A549 (cell line): Measurements from ENCODE around the gene DNASE2. TPM values are rescaled to one million over a fixed set of nuclear protein-coding genes. Genes with fewer than 3 reads are reported as not detected.

Source experiments
- polyA plus RNA-seq, 4 experiments: library from polyadenylated mRNA; depleted of rRNA in 3 of 4; stranded (reverse); fragments of >200 nt; fragmentation: RNase III in 1 of 4; extraction: RNeasy Plus Mini Kit Qiagen cat#74134 plus additional on column Dnase treatment in 1 of 4; gene quantifications; 2 replicates in 3 of 4; 3 replicates in 1 of 4; pipeline ENCODE4 v1.2.3, GENCODE V29; 2011 to 2017
- small RNA-seq, 6 experiments: library from RNA; depleted of rRNA; stranded (forward); fragments of <200 nt; gene quantifications; one replicate each; pipeline ENCODE3, GENCODE V24; 2012

Gene DNASE2
- polyA plus RNA-seq, 2 of the 4 experiments (the other 2 are of a cell fraction), result 15.7 to 24.9 TPM

Small RNA genes lying within 50 kb of the gene (small RNA-seq; reads per million reads assigned to genes)
- gene MIR5695 (0 to 1.2 (median 0) reads per million in 6 experiments), gene MIR6794 (0 reads per million in 6 experiments)

Other genes with a start within 250 kb of the DNASE2 start
- gene MAN2B1, start 214.7 kb downstream of the DNASE2 start, polyA plus RNA-seq (2011; rRNA removed), result 13.0 and 14.4 TPM in 2 replicates
- 15.4 to 16.3 TPM (median 15.9 TPM) in 3 replicates for gene MAN2B1, start 214.7 kb downstream of the DNASE2 start, polyA plus RNA-seq (2017; fragmentation: RNase III; extraction: RNeasy Plus Mini Kit Qiagen cat#74134 plus additional on column Dnase treatment)
- 4.3 and 4.8 TPM in 2 replicates for gene WDR83, start 214.6 kb downstream of the DNASE2 start, polyA plus RNA-seq (2011; rRNA removed)
- gene WDR83, start 214.6 kb downstream of the DNASE2 start, polyA plus RNA-seq (2017; fragmentation: RNase III; extraction: RNeasy Plus Mini Kit Qiagen cat#74134 plus additional on column Dnase treatment), result 11.1 to 13.7 TPM (median 11.4 TPM) in 3 replicates
- 63.7 and 71.9 TPM in 2 replicates for gene DHPS, start 199.6 kb downstream of the DNASE2 start, polyA plus RNA-seq (2011; rRNA removed)
- gene DHPS, start 199.6 kb downstream of the DNASE2 start, polyA plus RNA-seq (2017; fragmentation: RNase III; extraction: RNeasy Plus Mini Kit Qiagen cat#74134 plus additional on column Dnase treatment), result 55.3 to 58.3 TPM (median 57.8 TPM) in 3 replicates
- gene GNG14, start 193.5 kb downstream of the DNASE2 start, polyA plus RNA-seq (2011; rRNA removed), result not detected in 2 replicates
- not detected in 3 replicates for gene GNG14, start 193.5 kb downstream of the DNASE2 start, polyA plus RNA-seq (2017; fragmentation: RNase III; extraction: RNeasy Plus Mini Kit Qiagen cat#74134 plus additional on column Dnase treatment)
- gene FBXW9, start 184.8 kb downstream of the DNASE2 start, polyA plus RNA-seq (2011; rRNA removed), result 5.7 and 6.9 TPM in 2 replicates
- 7.3 to 8.1 TPM (median 8.0 TPM) in 3 replicates for gene FBXW9, start 184.8 kb downstream of the DNASE2 start, polyA plus RNA-seq (2017; fragmentation: RNase III; extraction: RNeasy Plus Mini Kit Qiagen cat#74134 plus additional on column Dnase treatment)
- gene TNPO2, start 157.5 kb downstream of the DNASE2 start, polyA plus RNA-seq (2011; rRNA removed), result 33.7 and 38.0 TPM in 2 replicates
- 39.8 to 42.5 TPM (median 41.0 TPM) in 3 replicates for gene TNPO2, start 157.5 kb downstream of the DNASE2 start, polyA plus RNA-seq (2017; fragmentation: RNase III; extraction: RNeasy Plus Mini Kit Qiagen cat#74134 plus additional on column Dnase treatment)
- 105 and 137 TPM in 2 replicates for gene TRIR, start 146.8 kb downstream of the DNASE2 start, polyA plus RNA-seq (2011; rRNA removed)
- 144 to 154 TPM (median 152 TPM) in 3 replicates for gene TRIR, start 146.8 kb downstream of the DNASE2 start, polyA plus RNA-seq (2017; fragmentation: RNase III; extraction: RNeasy Plus Mini Kit Qiagen cat#74134 plus additional on column Dnase treatment)
- 84.9 and 87.0 TPM in 2 replicates for gene GET3, start 144.0 kb downstream of the DNASE2 start, polyA plus RNA-seq (2011; rRNA removed)
- 82.7 to 96.7 TPM (median 91.7 TPM) in 3 replicates for gene GET3, start 144.0 kb downstream of the DNASE2 start, polyA plus RNA-seq (2017; fragmentation: RNase III; extraction: RNeasy Plus Mini Kit Qiagen cat#74134 plus additional on column Dnase treatment)
- not detected in 2 replicates for gene BEST2, start 129.7 kb downstream of the DNASE2 start, polyA plus RNA-seq (2011; rRNA removed)
- not detected in 3 replicates for gene BEST2, start 129.7 kb downstream of the DNASE2 start, polyA plus RNA-seq (2017; fragmentation: RNase III; extraction: RNeasy Plus Mini Kit Qiagen cat#74134 plus additional on column Dnase treatment)
- gene HOOK2, start 105.9 kb downstream of the DNASE2 start, polyA plus RNA-seq (2011; rRNA removed), result 8.3 and 10.1 TPM in 2 replicates
- 18.5 to 24.6 TPM (median 21.5 TPM) in 3 replicates for gene HOOK2, start 105.9 kb downstream of the DNASE2 start, polyA plus RNA-seq (2017; fragmentation: RNase III; extraction: RNeasy Plus Mini Kit Qiagen cat#74134 plus additional on column Dnase treatment)
- gene JUNB, start 90.0 kb downstream of the DNASE2 start, polyA plus RNA-seq (2011; rRNA removed), result 72.5 and 94.7 TPM in 2 replicates
- 47.2 to 57.7 TPM (median 55.6 TPM) in 3 replicates for gene JUNB, start 90.0 kb downstream of the DNASE2 start, polyA plus RNA-seq (2017; fragmentation: RNase III; extraction: RNeasy Plus Mini Kit Qiagen cat#74134 plus additional on column Dnase treatment)
- 0.48 and 0.57 TPM in 2 replicates for gene PRDX2, start 79.6 kb downstream of the DNASE2 start, polyA plus RNA-seq (2011; rRNA removed)
- gene PRDX2, start 79.6 kb downstream of the DNASE2 start, polyA plus RNA-seq (2017; fragmentation: RNase III; extraction: RNeasy Plus Mini Kit Qiagen cat#74134 plus additional on column Dnase treatment), result 0.49 to 0.91 TPM (median 0.84 TPM) in 3 replicates
- gene THSD8, start 79.4 kb downstream of the DNASE2 start, polyA plus RNA-seq (2011; rRNA removed), result 4.9 and 10.7 TPM in 2 replicates
- not detected in 3 replicates for gene THSD8, start 79.4 kb downstream of the DNASE2 start, polyA plus RNA-seq (2017; fragmentation: RNase III; extraction: RNeasy Plus Mini Kit Qiagen cat#74134 plus additional on column Dnase treatment)
- gene RNASEH2A, start 74.9 kb downstream of the DNASE2 start, polyA plus RNA-seq (2011; rRNA removed), result 27.2 and 37.2 TPM in 2 replicates
- gene RNASEH2A, start 74.9 kb downstream of the DNASE2 start, polyA plus RNA-seq (2017; fragmentation: RNase III; extraction: RNeasy Plus Mini Kit Qiagen cat#74134 plus additional on column Dnase treatment), result 40.7 to 45.5 TPM (median 41.7 TPM) in 3 replicates
- 0.09 TPM in 1 of 2 replicates, not detected in the other for gene RTBDN, start 46.9 kb downstream of the DNASE2 start, polyA plus RNA-seq (2011; rRNA removed)
- gene RTBDN, start 46.9 kb downstream of the DNASE2 start, polyA plus RNA-seq (2017; fragmentation: RNase III; extraction: RNeasy Plus Mini Kit Qiagen cat#74134 plus additional on column Dnase treatment), result 0.14 to 0.36 TPM (median 0.25 TPM) in 3 replicates
- 1.4 and 1.8 TPM in 2 replicates for gene MAST1, start 42.9 kb downstream of the DNASE2 start, polyA plus RNA-seq (2011; rRNA removed)
- 1.8 to 3.0 TPM (median 2.2 TPM) in 3 replicates for gene MAST1, start 42.9 kb downstream of the DNASE2 start, polyA plus RNA-seq (2017; fragmentation: RNase III; extraction: RNeasy Plus Mini Kit Qiagen cat#74134 plus additional on column Dnase treatment)
- gene KLF1, start 5.8 kb upstream of the DNASE2 start, polyA plus RNA-seq (2011; rRNA removed), result not detected in 2 replicates
- not detected in 3 replicates for gene KLF1, start 5.8 kb upstream of the DNASE2 start, polyA plus RNA-seq (2017; fragmentation: RNase III; extraction: RNeasy Plus Mini Kit Qiagen cat#74134 plus additional on column Dnase treatment)
- 8.0 and 8.8 TPM in 2 replicates for gene GCDH, start 9.7 kb upstream of the DNASE2 start, polyA plus RNA-seq (2011; rRNA removed)
- gene GCDH, start 9.7 kb upstream of the DNASE2 start, polyA plus RNA-seq (2017; fragmentation: RNase III; extraction: RNeasy Plus Mini Kit Qiagen cat#74134 plus additional on column Dnase treatment), result 14.9 to 18.8 TPM (median 15.2 TPM) in 3 replicates
- gene SYCE2, start 37.8 kb upstream of the DNASE2 start, polyA plus RNA-seq (2011; rRNA removed), result 0.13 and 0.41 TPM in 2 replicates
- 0.25 to 0.40 TPM (median 0.39 TPM) in 3 replicates for gene SYCE2, start 37.8 kb upstream of the DNASE2 start, polyA plus RNA-seq (2017; fragmentation: RNase III; extraction: RNeasy Plus Mini Kit Qiagen cat#74134 plus additional on column Dnase treatment)
- 18.1 and 20.1 TPM in 2 replicates for gene FARSA, start 52.3 kb upstream of the DNASE2 start, polyA plus RNA-seq (2011; rRNA removed)
- gene FARSA, start 52.3 kb upstream of the DNASE2 start, polyA plus RNA-seq (2017; fragmentation: RNase III; extraction: RNeasy Plus Mini Kit Qiagen cat#74134 plus additional on column Dnase treatment), result 57.4 to 62.2 TPM (median 58.7 TPM) in 3 replicates
- gene CALR, start 57.2 kb upstream of the DNASE2 start, polyA plus RNA-seq (2011; rRNA removed), result 356 and 419 TPM in 2 replicates
- gene CALR, start 57.2 kb upstream of the DNASE2 start, polyA plus RNA-seq (2017; fragmentation: RNase III; extraction: RNeasy Plus Mini Kit Qiagen cat#74134 plus additional on column Dnase treatment), result 484 to 507 TPM (median 494 TPM) in 3 replicates
- 46.4 and 56.2 TPM in 2 replicates for gene RAD23A, start 64.4 kb upstream of the DNASE2 start, polyA plus RNA-seq (2011; rRNA removed)
- gene RAD23A, start 64.4 kb upstream of the DNASE2 start, polyA plus RNA-seq (2017; fragmentation: RNase III; extraction: RNeasy Plus Mini Kit Qiagen cat#74134 plus additional on column Dnase treatment), result 68.6 to 71.6 TPM (median 71.1 TPM) in 3 replicates
- 18.3 and 26.4 TPM in 2 replicates for gene GADD45GIP1, start 75.8 kb upstream of the DNASE2 start, polyA plus RNA-seq (2011; rRNA removed)
- gene GADD45GIP1, start 75.8 kb upstream of the DNASE2 start, polyA plus RNA-seq (2017; fragmentation: RNase III; extraction: RNeasy Plus Mini Kit Qiagen cat#74134 plus additional on column Dnase treatment), result 30.7 to 31.9 TPM (median 31.1 TPM) in 3 replicates
- gene DAND5, start 88.1 kb upstream of the DNASE2 start, polyA plus RNA-seq (2011; rRNA removed), result 0.12 and 0.16 TPM in 2 replicates
- gene DAND5, start 88.1 kb upstream of the DNASE2 start, polyA plus RNA-seq (2017; fragmentation: RNase III; extraction: RNeasy Plus Mini Kit Qiagen cat#74134 plus additional on column Dnase treatment), result 0.12 to 0.21 TPM (median 0.14 TPM) in 3 replicates
- 0.52 and 1.0 TPM in 2 replicates for gene NFIX, start 114.0 kb upstream of the DNASE2 start, polyA plus RNA-seq (2011; rRNA removed)
- 3.0 to 4.5 TPM (median 3.0 TPM) in 3 replicates for gene NFIX, start 114.0 kb upstream of the DNASE2 start, polyA plus RNA-seq (2017; fragmentation: RNase III; extraction: RNeasy Plus Mini Kit Qiagen cat#74134 plus additional on column Dnase treatment)
- 0.08 and 0.26 TPM in 2 replicates for gene LYL1, start 221.4 kb upstream of the DNASE2 start, polyA plus RNA-seq (2011; rRNA removed)
- gene LYL1, start 221.4 kb upstream of the DNASE2 start, polyA plus RNA-seq (2017; fragmentation: RNase III; extraction: RNeasy Plus Mini Kit Qiagen cat#74134 plus additional on column Dnase treatment), result 0.30 to 0.82 TPM (median 0.39 TPM) in 3 replicates
- 16.3 and 18.2 TPM in 2 replicates for gene TRMT1, start 235.3 kb upstream of the DNASE2 start, polyA plus RNA-seq (2011; rRNA removed)
- gene TRMT1, start 235.3 kb upstream of the DNASE2 start, polyA plus RNA-seq (2017; fragmentation: RNase III; extraction: RNeasy Plus Mini Kit Qiagen cat#74134 plus additional on column Dnase treatment), result 29.8 to 40.2 TPM (median 35.2 TPM) in 3 replicates
- 26.1 and 30.0 TPM in 2 replicates for gene NACC1, start 236.8 kb upstream of the DNASE2 start, polyA plus RNA-seq (2011; rRNA removed)
- 32.4 to 39.8 TPM (median 37.9 TPM) in 3 replicates for gene NACC1, start 236.8 kb upstream of the DNASE2 start, polyA plus RNA-seq (2017; fragmentation: RNase III; extraction: RNeasy Plus Mini Kit Qiagen cat#74134 plus additional on column Dnase treatment)